H1 (cell line): ENCODE data around the gene DDI1. TPM values are rescaled to one million over a fixed set of nuclear protein-coding genes. Genes with fewer than 3 reads are reported as not detected.

ENCODE experiments used
- CTCF ChIA-PET: fragments of 300-600 bp; sonication (Branson Sonifier 250); formaldehyde crosslinking; loops from one replicate; lab custom pipeline; 2021; ENCODE audit not compliant: partially characterized antibody; lab: Charles Lee
- POLR2A ChIA-PET: fragments of 300-600 bp; sonication (Branson Sonifier 250); formaldehyde crosslinking; loops from one replicate; lab custom pipeline; 2021; ENCODE audit warnings: inconsistent platforms; ENCODE audit not compliant: partially characterized antibody; lab: Charles Lee
- DNase-seq, 2 experiments: peaks; one replicate each; pipeline versions ENCODE4 v3.0.0 to v3.0.0-alpha.2; 2010 to 2022; ENCODE audit warnings: low spot score in 2 of 2, low read depth in 1 of 2, mixed read lengths in 1 of 2
- FAIRE-seq: peaks from 2 replicates; lab custom pipeline; 2011; peaks lifted over from hg19 to GRCh38; lab: Jason Lieb, UNC
- H2AFZ ChIP-seq: 2 replicates; pipeline ENCODE4 v1.8.1; 2012; ENCODE audit warnings: low read length, inconsistent platforms
- H2AK5ac ChIP-seq: 2 replicates; pipeline ENCODE4 v1.6.1; 2013; ENCODE audit warnings: low read depth, low read length
- H2BK120ac ChIP-seq: replicated peaks from 2 replicates; pipeline ENCODE3; 2013; ENCODE audit warnings: low read depth, low read length, inconsistent platforms
- H2BK12ac ChIP-seq: 2 replicates; pipeline ENCODE4 v1.6.1; 2013; ENCODE audit warnings: low read depth, low read length
- H2BK15ac ChIP-seq: 2 replicates; pipeline ENCODE4 v1.6.1; 2013; ENCODE audit warnings: low read length
- H2BK20ac ChIP-seq: 2 replicates; pipeline ENCODE4 v1.6.1; 2013; ENCODE audit warnings: low read length
- H2BK5ac ChIP-seq: 2 replicates; pipeline ENCODE4 v1.6.1; 2013; ENCODE audit warnings: low read depth, low read length
- H3K14ac ChIP-seq: 2 replicates; pipeline ENCODE4 v1.6.1; 2013; ENCODE audit warnings: inconsistent platforms; ENCODE audit not compliant: insufficient read length
- H3K18ac ChIP-seq: 2 replicates; pipeline ENCODE4 v1.6.1; 2013; ENCODE audit warnings: low read length; ENCODE audit errors: extremely low read depth
- H3K23ac ChIP-seq: 2 replicates; pipeline ENCODE4 v1.6.1; 2013; ENCODE audit warnings: inconsistent platforms; ENCODE audit not compliant: insufficient read length
- H3K23me2 ChIP-seq: 2 replicates; pipeline ENCODE4 v1.6.1; 2013; ENCODE audit warnings: low read depth, low read length
- H3K27ac ChIP-seq: 2 replicates; pipeline ENCODE4 v1.6.1; 2011; ENCODE audit warnings: low read depth, low read length, inconsistent platforms
- H3K27me3 ChIP-seq, 4 experiments: replicated peaks in 1 of 4; 1 replicate in 1 of 4; 2 replicates in 3 of 4; pipeline versions ENCODE4 v1.6.1 to v1.8.1; 2011 to 2013; ENCODE audit warnings: low read length in 3 of 4, mild to moderate bottlenecking in 3 of 4, inconsistent platforms in 2 of 4, mixed read lengths in 2 of 4, moderate library complexity in 1 of 4; ENCODE audit not compliant: control insufficient read depth in 3 of 4, insufficient read depth in 3 of 4; ENCODE audit errors: extremely low read depth in 1 of 4
- H3K36me3 ChIP-seq, 4 experiments: 2 replicates each; pipeline versions ENCODE4 v1.6.1 to v1.8.1; 2011 to 2013; ENCODE audit warnings: mild to moderate bottlenecking in 4 of 4, low read length in 3 of 4, moderate library complexity in 2 of 4, control low read depth in 1 of 4, inconsistent platforms in 1 of 4; ENCODE audit not compliant: insufficient read depth in 4 of 4, control insufficient read depth in 2 of 4
- H3K4ac ChIP-seq: replicated peaks from 2 replicates; pipeline ENCODE3; 2013; ENCODE audit warnings: low read length, low read depth, mixed read lengths, inconsistent platforms; ENCODE audit not compliant: insufficient read length
- H3K4me1 ChIP-seq, 4 experiments: replicated peaks in 1 of 4; 1 replicate in 1 of 4; 2 replicates in 3 of 4; pipeline versions ENCODE4 v1.6.1 to v1.8.1; 2011 to 2013; ENCODE audit warnings: low read length in 3 of 4, inconsistent platforms in 2 of 4, mixed read lengths in 1 of 4; ENCODE audit not compliant: insufficient read depth in 4 of 4, control insufficient read depth in 3 of 4
- H3K4me2 ChIP-seq, 2 experiments: 2 replicates each; pipeline versions ENCODE4 v1.6.1 to v1.8.1; 2011 to 2013; ENCODE audit warnings: low read depth in 2 of 2, low read length in 2 of 2, control low read depth in 1 of 2, inconsistent platforms in 1 of 2, mild to moderate bottlenecking in 1 of 2; ENCODE audit not compliant: insufficient read depth in 1 of 2
- H3K4me3 ChIP-seq, 4 experiments: fragments of 200-600, 300-600 bp in 1 of 4; sonication (generic), shearing (Covaris generic), sonication (Bioruptor Twin) in 1 of 4; 2 replicates each; pipeline versions ENCODE4 v1.5.1 to v1.8.1; 2011 to 2016; ENCODE audit warnings: low read length in 4 of 4, low read depth in 3 of 4, control low read depth in 2 of 4, inconsistent platforms in 2 of 4, mild to moderate bottlenecking in 2 of 4, mixed read lengths in 1 of 4, moderate library complexity in 1 of 4; ENCODE audit not compliant: insufficient read depth in 2 of 4; ENCODE audit errors: extremely low read depth in 1 of 4
- H3K56ac ChIP-seq: replicated peaks from 2 replicates; pipeline ENCODE3; 2013; ENCODE audit warnings: low read depth, mild to moderate bottlenecking, mixed read lengths, low read length, inconsistent platforms; ENCODE audit not compliant: insufficient read length
- H3K79me1 ChIP-seq: 2 replicates; pipeline ENCODE4 v1.6.1; 2013; ENCODE audit warnings: low read depth, low read length, control low read depth
- H3K79me2 ChIP-seq, 2 experiments: 2 replicates each; pipeline versions ENCODE4 v1.6.1 to v1.8.1; 2012 to 2013; ENCODE audit warnings: low read length in 2 of 2, mild to moderate bottlenecking in 2 of 2, inconsistent platforms in 1 of 2; ENCODE audit not compliant: insufficient read depth in 2 of 2, control insufficient read depth in 1 of 2
- H3K9ac ChIP-seq, 4 experiments: replicated peaks in 1 of 4; 1 replicate in 1 of 4; 2 replicates in 3 of 4; pipeline versions ENCODE4 v1.6.1 to v1.8.1; 2011 to 2013; ENCODE audit warnings: low read depth in 3 of 4, low read length in 3 of 4, control low read depth in 2 of 4, mild to moderate bottlenecking in 2 of 4, moderate library complexity in 2 of 4, inconsistent platforms in 1 of 4; ENCODE audit errors: extremely low read depth in 1 of 4
- H3K9me3 ChIP-seq, 2 experiments: 2 replicates each; pipeline versions ENCODE4 v1.6.1 to v1.8.1; 2012 to 2013; ENCODE audit warnings: mild to moderate bottlenecking in 2 of 2, moderate library complexity in 2 of 2, control low read depth in 1 of 2, inconsistent platforms in 1 of 2, low read depth in 1 of 2, low read length in 1 of 2, mixed read lengths in 1 of 2; ENCODE audit not compliant: insufficient read depth in 2 of 2
- H4K20me1 ChIP-seq, 2 experiments: replicated peaks in 1 of 2; 2 replicates each; pipeline versions ENCODE3 to v1.8.1; 2011 to 2013; ENCODE audit warnings: inconsistent platforms in 2 of 2, low read length in 2 of 2, mild to moderate bottlenecking in 1 of 2; ENCODE audit not compliant: insufficient read depth in 2 of 2, control insufficient read depth in 1 of 2
- H4K5ac ChIP-seq: 2 replicates; pipeline ENCODE4 v1.6.1; 2013; ENCODE audit warnings: low read length, low read depth, mixed read lengths, inconsistent platforms; ENCODE audit not compliant: insufficient read length
- H4K8ac ChIP-seq: 2 replicates; pipeline ENCODE4 v1.8.0; 2013; ENCODE audit warnings: mild to moderate bottlenecking, moderate library complexity, low read length, inconsistent platforms; ENCODE audit not compliant: insufficient read depth; ENCODE audit errors: extremely low read depth
- H4K91ac ChIP-seq: replicated peaks from 2 replicates; pipeline ENCODE3; 2013; ENCODE audit warnings: low read length, mixed read lengths, inconsistent platforms; ENCODE audit not compliant: insufficient read length
- ASH2L ChIP-seq: fragments of 200-600, 300-600 bp; sonication (generic); IDR thresholded peaks from one replicate; pipeline ENCODE4 v1.7.1; 2017; ENCODE audit warnings: low read length
- BCL11A ChIP-seq, 2 experiments: IDR thresholded peaks; one replicate each; pipeline ENCODE4 v1.6.1; 2011; ENCODE audit warnings: low read depth in 2 of 2, low read length in 2 of 2, mild to moderate bottlenecking in 2 of 2
- CTBP2 ChIP-seq: IDR thresholded peaks from 2 replicates; pipeline ENCODE4 v1.7.0; 2011; ENCODE audit warnings: borderline replicate concordance, mild to moderate bottlenecking, moderate library complexity, mixed read lengths, low read length; ENCODE audit not compliant: insufficient read depth, insufficient read length
- EGR1 ChIP-seq: IDR thresholded peaks from 2 replicates; pipeline ENCODE4 v1.6.1; 2011; ENCODE audit warnings: low read depth, low read length, borderline replicate concordance
- EZH2 ChIP-seq: fragments of 200-600 bp; sonication (generic); IDR thresholded peaks from 2 replicates; pipeline ENCODE4 v1.7.1; 2012; ENCODE audit warnings: low read depth, mild to moderate bottlenecking, moderate library complexity, low read length, inconsistent platforms; ENCODE audit not compliant: severe bottlenecking
- FOSL1 ChIP-seq: IDR thresholded peaks from 2 replicates; pipeline ENCODE4 v1.6.1; 2011; ENCODE audit warnings: mild to moderate bottlenecking, low read depth, low read length, moderate library complexity; ENCODE audit not compliant: insufficient read depth
- KDM5A ChIP-seq: fragments of 200-600 bp; IDR thresholded peaks from 2 replicates; pipeline ENCODE4 v1.7.1; 2012; ENCODE audit warnings: mild to moderate bottlenecking, low read length, inconsistent platforms, mixed read lengths
- SP1 ChIP-seq: IDR thresholded peaks from 2 replicates; pipeline ENCODE4 v1.6.1; 2011; ENCODE audit warnings: low read depth, low read length
- SRF ChIP-seq: IDR thresholded peaks from 2 replicates; pipeline ENCODE4 v1.6.1; 2011; ENCODE audit warnings: mild to moderate bottlenecking, low read depth, low read length, moderate library complexity
- TAF1 ChIP-seq: IDR thresholded peaks from 2 replicates; pipeline ENCODE4 v1.6.1; 2011; ENCODE audit warnings: mild to moderate bottlenecking, low read depth, low read length
- USF2 ChIP-seq: IDR thresholded peaks from 2 replicates; pipeline ENCODE4 v1.6.1; 2011; ENCODE audit warnings: low read length, improper control_type of control experiment
- ZNF274 ChIP-seq: IDR thresholded peaks from 2 replicates; pipeline ENCODE4 v1.7.0; 2012; ENCODE audit warnings: low read length, borderline replicate concordance; ENCODE audit errors: extremely low read depth
- WGBS, 2 experiments: shearing (Covaris generic) in 1 of 2; methylation state at CpG; one replicate each; pipeline versions ENCODE4 v1.1.6 to v1.1.7; 2013 to 2015; ENCODE audit warnings: low lambda C conversion rate in 2 of 2, mixed read lengths in 2 of 2, inconsistent platforms in 1 of 2, low coverage in 1 of 2, missing lambda C conversion rate in 1 of 2; ENCODE audit not compliant: insufficient replicate concordance in 2 of 2, insufficient coverage in 1 of 2, insufficient read length in 1 of 2; ENCODE audit errors: extremely low coverage in 1 of 2, missing lambda C conversion rate in 1 of 2; 5-methylcytosine and 5-hydroxymethylcytosine counted together
- polyA plus RNA-seq, 7 experiments: library from polyadenylated mRNA; depleted of rRNA in 3 of 7; stranded (reverse) in 5 of 7; unstranded in 2 of 7; fragments of >200 nt in 5 of 7; fragments of 200-250 nt in 2 of 7; gene quantifications; 1 replicate in 5 of 7; 2 replicates in 1 of 7; 4 replicates in 1 of 7; pipeline versions ENCODE4 v1.2.1 to v1.2.3, GENCODE V29; 2011 to 2013; ENCODE audit warnings: missing spikeins in 2 of 7, mixed read lengths in 2 of 7
- total RNA-seq: library from RNA; stranded (reverse); fragmentation: NEBNext Ultra II Directional; extraction: Animal tissue kit (Norgen Biotek cat#: 25700); gene quantifications from 2 replicates; pipeline ENCODE4 v1.2.1, GENCODE V29; 2021

DDI1 gene
- total and polyA plus RNA-seq, 2 of the 8 experiments (the other 6 are each of a cell fraction or from before 2014, with no cell fraction given), result not detected

GRCh38 chr11:104073950-104074705 is 37.7 kb downstream of the DDI1 start:
- no peak overlapping the region for H3K4me2 ChIP-seq
- FAIRE-seq, result no peak
- POLR2A ChIA-PET, result no interaction called here
- TF ChIP-seq FOSL1 (no peak), TAF1 (no peak), ASH2L (no peak), CTBP2 (no peak), EZH2 (no peak), USF2 (no peak), EGR1 (no peak), KDM5A (no peak), SRF (no peak), ZNF274 (no peak), SP1 (no peak), BCL11A (IDR thresholded peaks at IDR 0.05; ENCODE audit: low read depth in 2 of 2, low read length in 2 of 2) (no peak)

More at GRCh38 chr11:104073950-104074705, 37.7 kb downstream of the DDI1 start:
- Histone ChIP-seq H3K4me3 (no peak overlapping the region), H3K4me1 (peaks cover 0 to 3% (median 0%) of the 10 kb centered on the region in 4 experiments; a peak in 2 of 7 replicates), H4K8ac (no peak overlapping the region), H2BK5ac (no peak overlapping the region), H3K36me3 (no peaks in the 10 kb centered on the region), H3K27me3 (no peaks in the 10 kb centered on the region), H3K14ac (no peak overlapping the region), H2AK5ac (no peak overlapping the region), H2BK20ac (no peak overlapping the region), H3K18ac (no peak overlapping the region), H3K27ac (no peak overlapping the region), H3K9ac (no peak overlapping the region), H2BK12ac (no peak overlapping the region), H3K23me2 (no peaks in the 10 kb centered on the region), H3K9me3 (no peaks in the 10 kb centered on the region), H3K79me2 (no peaks in the 10 kb centered on the region), H2AFZ (no peak overlapping the region), H3K4ac (no peak overlapping the region), H3K79me1 (no peaks in the 10 kb centered on the region), H3K56ac (no peak overlapping the region), H4K20me1 (no peaks in the 10 kb centered on the region), H4K5ac (no peak overlapping the region), H2BK120ac (no peak overlapping the region), H3K23ac (no peak overlapping the region), H2BK15ac (no peak overlapping the region), H4K91ac (no peak overlapping the region)
- CTCF ChIA-PET, result interaction anchor here (0.6 kb wide), 1 partner anchor 899 kb away, joined by 3 read pairs; no protein-coding TSS in a partner anchor
- WGBS, 2 experiments, result 96% methylated on average over 3 of the region's 3 CpGs; no CpG with 5 or more reads in 1 of the 2 experiments
- no peak for DNase-seq
